Activated naive CD8-positive, alpha-beta T cell treated with anti-CD3 and anti-CD28 coated beads, Interleukin-2, amount 50 U/mL, for 16 hours (primary cell): ENCODE results near the gene RBFOX2.

Experiments used
- DNase-seq: peaks from one replicate; pipeline ENCODE4 v3.0.0-alpha.2; 2020; ENCODE audit warnings: low read depth, low spot score

The RBFOX2 gene

GRCh38 chr22:35977136-35977535 lies 51.5 kb downstream of the RBFOX2 start:
- no peak for DNase-seq

GRCh38 chr22:35973388-35973787 lies 55.2 kb downstream of the RBFOX2 start:
- no peak for DNase-seq

- DNase-seq, result no peak
Observed at GRCh38 chr22:35972559-35972958, 56.1 kb downstream of the RBFOX2 start.

- DNase-seq, result no peak
Observed at GRCh38 chr22:35971456-35972119, 57.0 kb downstream of the RBFOX2 start.

- no peak for DNase-seq
Observed at GRCh38 chr22:35970616-35971455, 57.8 kb downstream of the RBFOX2 start.

GRCh38 chr22:35967046-35967397 lies 61.6 kb downstream of the RBFOX2 start:
- no peak for DNase-seq

- DNase-seq, result no peak
Observed at GRCh38 chr22:35966314-35967045, 62.1 kb downstream of the RBFOX2 start.

GRCh38 chr22:35963237-35963810 lies 65.3 kb downstream of the RBFOX2 start:
- DNase-seq, result no peak

- DNase-seq, result no peak
Observed at GRCh38 chr22:35961480-35962295, 66.9 kb downstream of the RBFOX2 start.

- no peak for DNase-seq
Observed at GRCh38 chr22:35960854-35961253, 67.8 kb downstream of the RBFOX2 start.

GRCh38 chr22:35959121-35959800 lies 69.4 kb downstream of the RBFOX2 start:
- DNase-seq, result no peak

- no peak for DNase-seq
Observed at GRCh38 chr22:35958334-35958733, 70.3 kb downstream of the RBFOX2 start.

GRCh38 chr22:35957589-35957988 lies 71.0 kb downstream of the RBFOX2 start:
- no peak for DNase-seq

- no peak for DNase-seq
Observed at GRCh38 chr22:35956850-35957249, 71.8 kb downstream of the RBFOX2 start.

- DNase-seq, result no peak
Observed at GRCh38 chr22:35955546-35955945, 73.1 kb downstream of the RBFOX2 start.

- DNase-seq, result no peak
Observed at GRCh38 chr22:35952576-35952975, 76.0 kb downstream of the RBFOX2 start.

GRCh38 chr22:35950262-35950661 lies 78.4 kb downstream of the RBFOX2 start:
- no peak for DNase-seq

GRCh38 chr22:35949243-35949642 lies 79.4 kb downstream of the RBFOX2 start:
- no peak for DNase-seq

- no peak for DNase-seq
Observed at GRCh38 chr22:35947794-35948425, 80.7 kb downstream of the RBFOX2 start.

- DNase-seq, result no peak
Observed at GRCh38 chr22:35944458-35944857, 84.2 kb downstream of the RBFOX2 start.
